ENCODE data around the gene STAC.

GRCh38 chr3:36597422-36597821 is 217.1 kb downstream of the STAC start:
- TF ChIP-seq EZH2 (IDR thresholded peaks at IDR 0.05; ENCODE audit: low read length, unreplicated experiment) (no peak), CTCF (conservative IDR thresholded peaks at IDR 0.05; ENCODE audit: low read depth, low read length) (no peak)
